ENCODE data around the gene SCD5. TPM values are rescaled to one million over a fixed set of nuclear protein-coding genes. Genes with fewer than 3 reads are reported as not detected.

Gene SCD5
- total and polyA plus RNA-seq, 9 donors, result 7.0 to 16.5 (median 13.1) TPM

DNA sequence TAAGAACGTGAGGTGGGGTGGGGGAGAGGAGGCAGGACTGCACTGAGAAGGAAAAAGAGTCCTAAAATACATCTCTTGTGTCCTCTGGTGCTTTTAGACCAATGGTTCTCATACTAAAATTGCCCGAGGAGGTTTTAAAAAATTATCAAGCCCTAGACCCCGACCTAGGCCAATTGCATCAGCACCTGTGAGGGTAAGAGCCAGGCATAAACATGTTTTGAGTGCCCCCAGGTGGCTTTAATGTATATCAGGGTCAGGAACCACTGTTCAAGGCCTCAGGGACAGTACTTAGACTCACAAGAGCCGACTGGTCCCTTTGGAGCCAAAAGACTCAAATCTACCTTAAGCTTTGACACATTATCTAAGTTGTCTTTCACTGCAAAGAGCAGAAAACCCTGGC, 199.3 kb downstream of the SCD5 start:
- Histone ChIP-seq H3K4me3 (ENCODE audit: low read length) (no peak overlapping the region), H3K4me1 (ENCODE audit: control insufficient read depth, insufficient read depth, low read length) (no peaks in the 10 kb centered on the region), H3K9me3 (replicated peaks; ENCODE audit: control insufficient read depth, low read depth, low read length) (no peaks in the 10 kb centered on the region), H3K27me3 (ENCODE audit: control insufficient read depth, insufficient read depth, low read length) (no peaks in the 10 kb centered on the region), H3K27ac (ENCODE audit: low read length) (no peak overlapping the region), H3K36me3 (ENCODE audit: control insufficient read depth, insufficient read depth, low read length) (no peaks in the 10 kb centered on the region)
- WGBS (ENCODE audit: insufficient coverage), result 100% methylated on average over 1 of the region's 4 CpGs
- no peak for DNase-seq

DNA sequence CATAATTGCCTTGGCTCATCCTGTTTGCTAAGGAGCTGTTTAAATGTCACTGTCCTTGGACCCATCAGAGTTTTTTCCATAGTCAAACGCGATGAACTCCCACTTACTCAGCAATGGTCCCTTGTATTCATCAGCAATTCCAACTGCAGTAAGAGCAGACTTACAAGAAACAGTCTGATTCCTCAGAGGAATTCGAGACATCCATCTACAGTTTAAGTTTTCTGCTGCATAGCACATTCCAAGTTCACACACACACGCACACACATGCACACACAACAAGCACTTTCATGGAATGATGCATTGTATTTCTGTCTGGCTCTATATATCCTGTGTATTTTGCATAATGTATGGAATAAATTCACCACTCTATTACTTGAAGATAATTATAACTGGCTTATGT, 204.1 kb downstream of the SCD5 start:
- no peak overlapping the region for H3K27ac ChIP-seq (ENCODE audit: low read length)
- no peaks in the 10 kb centered on the region for H3K27me3 ChIP-seq (ENCODE audit: control insufficient read depth, insufficient read depth, low read length)
- no peaks in the 10 kb centered on the region for H3K4me1 ChIP-seq (ENCODE audit: control insufficient read depth, insufficient read depth, low read length)
- 39% methylated on average over 2 of the region's 4 CpGs for WGBS (ENCODE audit: insufficient coverage)
- H3K9me3 ChIP-seq (replicated peaks; ENCODE audit: control insufficient read depth, low read depth, low read length), result no peaks in the 10 kb centered on the region
- H3K4me3 ChIP-seq (ENCODE audit: low read length), result no peak overlapping the region
- H3K36me3 ChIP-seq (ENCODE audit: control insufficient read depth, insufficient read depth, low read length), result no peaks in the 10 kb centered on the region
- no peak for DNase-seq

DNA sequence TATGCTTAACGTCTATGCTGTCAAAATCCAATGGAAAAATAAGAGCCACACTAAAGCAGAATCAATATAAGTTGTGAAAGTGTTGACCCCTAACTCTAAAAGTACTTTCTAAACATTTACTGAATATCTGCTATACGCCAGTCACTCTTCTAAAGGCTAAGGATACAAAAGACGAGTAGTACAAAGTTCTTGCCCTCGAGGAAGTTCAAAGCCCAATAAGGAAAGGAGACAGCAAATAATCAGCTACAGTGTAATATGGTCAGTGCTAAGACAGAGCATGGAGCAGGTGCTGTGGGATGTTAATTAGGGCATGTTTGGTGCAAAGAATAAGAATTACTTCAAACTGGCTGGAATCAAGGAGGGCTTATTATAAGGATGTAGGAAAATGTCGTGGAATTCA, 205.2 kb downstream of the SCD5 start:
- 63% methylated on average over 2 of the region's 5 CpGs for WGBS (ENCODE audit: insufficient coverage)
- no peaks in the 10 kb centered on the region for H3K36me3 ChIP-seq (ENCODE audit: control insufficient read depth, insufficient read depth, low read length)
- H3K27ac ChIP-seq (ENCODE audit: low read length), result no peak overlapping the region
- no peak for DNase-seq
- no peaks in the 10 kb centered on the region for H3K27me3 ChIP-seq (ENCODE audit: control insufficient read depth, insufficient read depth, low read length)
- no peaks in the 10 kb centered on the region for H3K9me3 ChIP-seq (replicated peaks; ENCODE audit: control insufficient read depth, low read depth, low read length)
- H3K4me1 ChIP-seq (ENCODE audit: control insufficient read depth, insufficient read depth, low read length), result no peaks in the 10 kb centered on the region
- H3K4me3 ChIP-seq (ENCODE audit: low read length), result no peak overlapping the region

DNA sequence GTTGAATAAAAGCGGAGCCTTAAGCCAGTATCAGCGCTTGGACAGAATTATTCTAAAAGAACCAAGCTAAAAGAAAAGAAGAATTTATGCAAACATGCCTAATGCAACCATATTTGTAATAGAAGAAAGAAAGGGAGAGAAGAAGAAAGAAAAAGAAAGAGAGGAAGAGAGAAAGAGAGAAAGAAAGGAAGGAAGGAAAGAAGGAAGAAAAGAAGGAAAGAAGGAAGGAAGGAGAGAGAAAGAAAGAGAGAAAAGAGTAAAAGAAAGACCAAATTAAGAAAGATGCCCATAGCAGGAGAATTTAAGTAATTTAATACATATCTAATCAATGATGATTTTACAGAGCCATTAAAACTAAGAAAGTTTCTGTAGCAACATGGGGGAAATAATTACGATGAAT, 206.0 kb downstream of the SCD5 start:
- no CpG with 5 or more reads among the region's 3 CpGs for WGBS (ENCODE audit: insufficient coverage)
- no peaks in the 10 kb centered on the region for H3K27me3 ChIP-seq (ENCODE audit: control insufficient read depth, insufficient read depth, low read length)
- no peak overlapping the region for H3K4me3 ChIP-seq (ENCODE audit: low read length)
- no peaks in the 10 kb centered on the region for H3K4me1 ChIP-seq (ENCODE audit: control insufficient read depth, insufficient read depth, low read length)
- no peaks in the 10 kb centered on the region for H3K9me3 ChIP-seq (replicated peaks; ENCODE audit: control insufficient read depth, low read depth, low read length)
- no peaks in the 10 kb centered on the region for H3K36me3 ChIP-seq (ENCODE audit: control insufficient read depth, insufficient read depth, low read length)
- no peak overlapping the region for H3K27ac ChIP-seq (ENCODE audit: low read length)
- DNase-seq, result no peak

DNA sequence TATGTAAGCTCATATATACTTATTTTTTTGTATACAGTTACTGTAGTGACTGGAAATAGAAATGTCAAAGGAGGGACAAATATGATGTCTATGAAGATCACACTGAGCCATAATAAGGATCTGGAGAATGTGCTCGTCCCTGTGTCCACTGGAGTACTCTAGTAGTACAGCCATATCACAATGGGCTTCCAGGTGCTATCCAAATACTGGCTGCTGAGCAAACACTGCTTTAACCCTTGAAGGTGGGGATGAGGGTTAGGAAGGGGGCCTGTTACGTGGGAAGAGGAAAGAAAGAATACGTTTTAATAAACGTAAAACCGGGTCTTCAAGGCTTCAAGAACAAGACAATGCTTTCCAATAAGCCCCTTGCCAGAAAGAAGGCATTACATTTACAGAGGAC, 207.0 kb downstream of the SCD5 start:
- no peaks in the 10 kb centered on the region for H3K27me3 ChIP-seq (ENCODE audit: control insufficient read depth, insufficient read depth, low read length)
- H3K4me3 ChIP-seq (ENCODE audit: low read length), result no peak overlapping the region
- H3K4me1 ChIP-seq (ENCODE audit: control insufficient read depth, insufficient read depth, low read length), result no peaks in the 10 kb centered on the region
- no peak overlapping the region for H3K27ac ChIP-seq (ENCODE audit: low read length)
- DNase-seq, result no peak
- no peaks in the 10 kb centered on the region for H3K36me3 ChIP-seq (ENCODE audit: control insufficient read depth, insufficient read depth, low read length)
- H3K9me3 ChIP-seq (replicated peaks; ENCODE audit: control insufficient read depth, low read depth, low read length), result no peaks in the 10 kb centered on the region
- 83% methylated on average over 4 of the region's 5 CpGs for WGBS (ENCODE audit: insufficient coverage)

DNA sequence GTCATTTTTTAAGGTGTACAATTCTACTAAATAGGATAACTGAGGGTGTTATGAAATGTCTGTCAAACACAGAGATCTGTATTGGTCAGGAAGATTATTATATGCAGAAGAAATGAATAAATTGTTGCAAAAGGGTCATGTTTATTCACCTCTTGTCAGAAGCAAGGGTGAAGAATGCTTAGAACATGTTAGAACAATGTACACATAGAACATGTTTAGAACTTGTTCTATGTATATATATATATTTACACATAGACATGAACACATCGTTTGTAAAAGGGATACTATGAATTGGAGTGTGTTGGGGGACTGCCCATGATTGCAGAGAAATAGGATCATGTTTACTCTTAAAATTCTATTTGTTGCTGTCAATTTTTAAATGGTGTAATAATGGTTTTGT, 208.8 kb downstream of the SCD5 start:
- WGBS (ENCODE audit: insufficient coverage), result 60% methylated on average over 1 of the region's 1 CpG
- no peaks in the 10 kb centered on the region for H3K36me3 ChIP-seq (ENCODE audit: control insufficient read depth, insufficient read depth, low read length)
- H3K4me3 ChIP-seq (ENCODE audit: low read length), result no peak overlapping the region
- H3K27ac ChIP-seq (ENCODE audit: low read length), result no peak overlapping the region
- no peaks in the 10 kb centered on the region for H3K27me3 ChIP-seq (ENCODE audit: control insufficient read depth, insufficient read depth, low read length)
- DNase-seq, result no peak
- H3K9me3 ChIP-seq (replicated peaks; ENCODE audit: control insufficient read depth, low read depth, low read length), result no peaks in the 10 kb centered on the region
- H3K4me1 ChIP-seq (ENCODE audit: control insufficient read depth, insufficient read depth, low read length), result no peaks in the 10 kb centered on the region

DNA sequence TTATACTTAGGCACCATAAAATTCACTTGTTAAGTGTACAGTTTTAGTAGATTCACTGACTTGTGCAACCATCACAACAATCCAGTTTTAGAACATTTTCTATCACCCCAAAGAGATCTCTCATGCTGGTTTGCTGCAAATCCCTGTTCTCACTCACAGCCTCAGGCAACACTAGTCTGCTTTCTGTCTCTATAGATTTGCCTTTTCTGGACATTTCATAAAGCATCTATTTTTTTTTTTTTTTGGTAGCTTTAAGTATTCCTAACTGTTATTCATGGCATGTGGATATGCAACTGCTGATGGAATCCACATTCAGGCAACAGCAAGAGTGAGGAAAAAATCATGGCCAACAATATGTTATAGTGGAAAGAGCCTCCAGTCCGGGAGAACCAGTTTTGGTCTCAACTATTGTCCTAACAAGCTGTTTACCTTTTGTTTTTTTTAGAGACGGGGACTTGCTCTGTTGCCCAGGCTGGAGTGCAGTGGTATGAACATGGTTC, 209.8 kb downstream of the SCD5 start:
- Histone ChIP-seq H3K4me3 (ENCODE audit: low read length) (no peak overlapping the region), H3K27me3 (ENCODE audit: control insufficient read depth, insufficient read depth, low read length) (no peaks in the 10 kb centered on the region), H3K36me3 (ENCODE audit: control insufficient read depth, insufficient read depth, low read length) (no peaks in the 10 kb centered on the region), H3K9me3 (replicated peaks; ENCODE audit: control insufficient read depth, low read depth, low read length) (no peaks in the 10 kb centered on the region), H3K27ac (ENCODE audit: low read length) (no peak overlapping the region), H3K4me1 (ENCODE audit: control insufficient read depth, insufficient read depth, low read length) (no peaks in the 10 kb centered on the region)
- 83% methylated on average over 1 of the region's 2 CpGs for WGBS (ENCODE audit: insufficient coverage)
- no peak for DNase-seq

DNA sequence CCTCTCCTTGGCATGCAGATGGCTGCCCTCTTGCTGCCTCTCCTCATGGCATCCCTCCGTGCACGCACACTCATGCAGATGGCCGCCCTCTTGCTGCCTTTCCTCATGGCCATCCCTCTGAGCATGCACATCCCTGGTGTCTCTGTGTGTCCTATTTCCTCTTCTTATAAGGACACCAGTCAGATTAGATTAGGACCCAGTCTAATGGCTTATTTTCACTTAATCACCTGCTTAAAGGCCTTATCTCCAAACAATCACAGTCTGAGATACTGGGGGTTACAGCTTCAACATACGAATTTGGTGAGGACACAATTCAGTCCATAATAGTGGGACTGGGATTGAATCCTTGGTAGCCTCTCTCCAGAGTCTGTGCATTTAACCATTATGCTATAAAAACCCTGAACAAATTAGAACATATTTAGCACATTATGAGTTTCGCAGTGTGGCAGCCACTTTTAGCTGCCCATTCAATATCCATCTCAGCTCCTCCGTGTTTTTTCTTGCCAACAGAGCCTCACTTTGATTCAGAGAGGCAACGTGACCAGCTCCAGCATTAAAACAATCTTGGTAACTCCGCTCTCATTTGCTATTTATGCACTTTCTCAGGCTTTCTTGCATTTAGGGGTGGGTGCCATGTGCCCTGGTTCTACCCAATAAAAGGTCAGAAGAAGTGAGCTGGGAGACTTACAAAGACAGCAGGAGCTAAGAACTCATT, 210.6 kb downstream of the SCD5 start:
- WGBS (ENCODE audit: insufficient coverage), result 72% methylated on average over 6 of the region's 8 CpGs
- Histone ChIP-seq H3K9me3 (replicated peaks; ENCODE audit: control insufficient read depth, low read depth, low read length) (no peaks in the 10 kb centered on the region), H3K4me3 (ENCODE audit: low read length) (no peak overlapping the region), H3K27me3 (ENCODE audit: control insufficient read depth, insufficient read depth, low read length) (no peaks in the 10 kb centered on the region), H3K36me3 (ENCODE audit: control insufficient read depth, insufficient read depth, low read length) (no peaks in the 10 kb centered on the region), H3K4me1 (ENCODE audit: control insufficient read depth, insufficient read depth, low read length) (no peaks in the 10 kb centered on the region), H3K27ac (ENCODE audit: low read length) (no peak overlapping the region)
- no peak for DNase-seq

DNA sequence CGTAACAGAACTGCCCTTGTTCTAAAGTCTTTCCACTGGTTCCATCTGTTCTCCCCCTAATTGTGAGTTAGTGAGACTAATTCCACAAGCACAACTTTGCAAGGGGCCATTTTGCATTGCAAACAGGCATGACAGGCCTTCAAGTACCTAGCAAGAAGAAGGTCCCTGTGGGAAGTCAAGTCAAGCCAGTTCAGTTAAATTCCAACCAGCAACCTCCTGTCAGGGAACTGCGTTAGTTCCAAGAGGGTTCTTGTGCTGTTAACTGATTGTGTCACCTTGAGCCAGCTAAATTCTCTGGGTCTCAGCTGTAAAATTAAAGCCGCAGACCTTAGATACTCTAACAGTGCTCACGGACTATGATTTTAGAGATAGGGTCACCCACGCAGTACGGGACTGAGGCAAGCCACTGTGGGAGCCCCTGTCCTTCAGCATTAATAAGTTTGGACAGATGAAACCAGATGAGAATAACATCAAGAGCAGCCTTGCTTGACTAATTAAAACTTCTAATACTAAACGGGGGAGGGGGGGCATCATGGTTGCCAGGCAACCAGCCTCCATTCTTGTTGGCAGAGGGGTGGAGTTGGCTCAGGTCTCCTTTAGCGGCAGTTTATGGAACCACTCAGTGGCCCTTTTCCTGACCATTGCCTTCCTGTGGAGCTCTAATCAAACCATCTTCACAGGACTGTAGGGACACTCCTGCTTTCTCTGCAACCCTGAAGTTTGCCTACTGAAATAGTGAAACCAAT, 212.7 kb downstream of the SCD5 start:
- DNase-seq, result no peak
- Histone ChIP-seq H3K4me3 (ENCODE audit: low read length) (no peak overlapping the region), H3K27me3 (ENCODE audit: control insufficient read depth, insufficient read depth, low read length) (no peaks in the 10 kb centered on the region), H3K9me3 (replicated peaks; ENCODE audit: control insufficient read depth, low read depth, low read length) (no peaks in the 10 kb centered on the region), H3K27ac (ENCODE audit: low read length) (no peak overlapping the region), H3K4me1 (ENCODE audit: control insufficient read depth, insufficient read depth, low read length) (no peaks in the 10 kb centered on the region), H3K36me3 (ENCODE audit: control insufficient read depth, insufficient read depth, low read length) (no peaks in the 10 kb centered on the region)
- 100% methylated on average over 1 of the region's 8 CpGs for WGBS (ENCODE audit: insufficient coverage)

DNA sequence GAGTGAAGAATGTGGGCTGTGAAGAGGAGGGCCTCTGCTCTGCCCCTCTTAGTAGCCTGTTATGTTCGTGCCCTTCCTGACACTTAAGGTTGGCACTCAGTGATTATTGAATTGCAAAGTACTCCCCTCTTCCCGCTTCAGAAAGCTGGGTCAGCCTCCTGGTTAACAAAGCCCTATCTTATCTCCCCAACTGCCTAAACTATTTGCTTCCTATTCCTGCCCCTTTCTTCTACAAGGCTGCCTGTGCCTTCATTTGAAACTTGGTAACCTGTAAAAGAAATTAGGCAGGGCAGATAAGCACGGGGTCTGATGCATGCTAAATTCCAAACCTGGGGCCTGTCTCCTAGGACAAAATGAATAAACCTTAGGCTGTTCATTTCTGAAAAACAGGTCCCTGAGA, 213.7 kb downstream of the SCD5 start:
- no peak for DNase-seq
- Histone ChIP-seq H3K9me3 (replicated peaks; ENCODE audit: control insufficient read depth, low read depth, low read length) (no peaks in the 10 kb centered on the region), H3K4me1 (ENCODE audit: control insufficient read depth, insufficient read depth, low read length) (no peaks in the 10 kb centered on the region), H3K36me3 (ENCODE audit: control insufficient read depth, insufficient read depth, low read length) (no peaks in the 10 kb centered on the region), H3K27me3 (ENCODE audit: control insufficient read depth, insufficient read depth, low read length) (no peaks in the 10 kb centered on the region), H3K4me3 (ENCODE audit: low read length) (no peak overlapping the region), H3K27ac (ENCODE audit: low read length) (no peak overlapping the region)
- 40% methylated on average over 2 of the region's 3 CpGs for WGBS (ENCODE audit: insufficient coverage)
